AG09309 (cell line): ENCODE data around the gene LRMDA.

ENCODE experiments used
- DNase-seq: peaks from one replicate; pipeline ENCODE4 v3.0.0-alpha.2; 2010; ENCODE audit warnings: low read depth
- H3K4me3 ChIP-seq: 2 replicates; pipeline ENCODE4 v1.5.1; 2011; ENCODE audit warnings: mild to moderate bottlenecking, low read depth, low read length, moderate library complexity; ENCODE audit not compliant: control insufficient read depth
- CTCF ChIP-seq: IDR thresholded peaks from 2 replicates; pipeline ENCODE4 v1.5.1; 2011; ENCODE audit warnings: mild to moderate bottlenecking, low read depth, low read length, inconsistent platforms; ENCODE audit not compliant: insufficient read depth, control insufficient read depth; ENCODE audit errors: missing control alignments

LRMDA gene

DNA sequence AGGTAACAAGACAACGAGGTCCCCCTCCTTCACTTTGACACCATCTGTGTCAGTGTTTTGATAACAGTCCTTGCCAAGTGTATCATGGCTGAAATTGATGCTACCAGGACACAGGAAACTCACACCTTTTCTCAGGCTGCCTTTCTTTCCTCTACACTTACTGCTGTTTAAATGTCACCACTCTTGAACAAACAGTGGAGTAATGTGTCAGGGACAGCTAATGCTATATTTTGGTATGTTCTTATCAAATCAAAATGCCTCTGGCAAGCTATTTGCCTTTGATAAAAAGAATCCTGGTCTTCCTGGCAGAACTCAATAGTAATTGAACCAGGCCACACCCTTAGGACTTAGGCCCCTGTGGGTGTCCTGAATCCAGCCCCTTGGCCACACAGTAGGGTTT, 692.9 kb downstream of the LRMDA start:
- DNase-seq: no peak
- no peak for TF ChIP-seq CTCF
- H3K4me3 ChIP-seq: no peak overlapping the region

DNA sequence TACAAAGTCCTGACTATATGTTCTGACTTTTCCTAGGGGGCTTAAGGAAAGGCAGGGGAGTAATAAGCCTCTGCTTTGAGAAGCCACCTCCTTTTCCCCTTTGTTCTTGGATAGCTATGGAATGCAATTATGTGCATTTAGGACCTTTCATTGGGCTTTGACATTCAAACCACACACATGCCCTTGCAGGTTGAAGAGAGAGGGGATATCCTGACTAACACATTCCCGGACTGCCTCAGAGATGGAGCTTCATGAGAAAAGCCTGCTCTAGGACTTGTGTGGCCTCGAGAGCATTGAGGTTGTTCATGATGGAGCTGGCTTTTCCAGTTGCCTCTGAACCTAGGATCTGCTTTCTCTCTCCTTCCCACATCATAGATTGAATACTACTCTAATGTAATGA, 694.5 kb downstream of the LRMDA start:
- no peak overlapping the region for H3K4me3 ChIP-seq
- DNase-seq: no peak
- TF ChIP-seq CTCF: no peak

GRCh38 chr10:76126607-76127527, 695.4 kb downstream of the LRMDA start:
- DNase-seq: no peak
- no peak overlapping the region for H3K4me3 ChIP-seq
- no peak for TF ChIP-seq CTCF

GRCh38 chr10:76127984-76128589, 696.7 kb downstream of the LRMDA start:
- TF ChIP-seq CTCF: no peak
- no peak overlapping the region for H3K4me3 ChIP-seq
- DNase-seq: no peak

DNA sequence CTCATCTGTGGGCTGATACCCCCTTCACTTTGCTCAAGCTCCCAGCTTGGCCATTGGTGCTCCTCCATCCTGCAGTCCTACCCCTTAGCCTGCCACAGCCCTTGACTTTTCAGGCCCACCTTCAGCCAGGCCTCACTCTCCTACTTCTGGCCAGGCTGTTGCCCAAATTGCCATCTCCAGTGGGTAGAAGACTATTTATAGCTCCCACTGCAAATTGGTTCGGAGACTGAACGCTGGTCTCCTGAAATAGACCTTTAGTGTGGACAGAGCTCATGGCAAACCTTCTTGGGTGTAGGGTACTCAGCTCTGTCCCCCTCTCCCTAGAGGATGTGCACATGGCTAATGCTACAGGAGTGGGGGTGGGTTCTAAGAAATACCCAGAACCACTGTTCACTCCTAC, 697.8 kb downstream of the LRMDA start:
- DNase-seq: no peak
- TF ChIP-seq CTCF: no peak
- no peak overlapping the region for H3K4me3 ChIP-seq

- no peak overlapping the region for H3K4me3 ChIP-seq
- DNase-seq: no peak
- no peak for TF ChIP-seq CTCF
These were observed 699.5 kb downstream of the LRMDA start for GRCh38 chr10:76130892-76131291.
